HepG2 (cell line): Measurements from ENCODE around the gene SLC16A13. TPM values are rescaled to one million over a fixed set of nuclear protein-coding genes. Genes with fewer than 3 reads are reported as not detected.

Experiments used
- AKNA ChIP-seq: sonication (generic); formaldehyde crosslinking; IDR thresholded peaks from 2 replicates; pipeline ENCODE4 v1.4.0; 2020; ENCODE audit warnings: missing genetic modification reagents, borderline replicate concordance
- HNRNPK ChIP-seq: fragments of 200-400 bp; formaldehyde crosslinking; IDR thresholded peaks from 2 replicates; pipeline ENCODE4 v1.6.1; 2018; ENCODE audit warnings: low read length, low read depth, moderate library complexity, mild to moderate bottlenecking; ENCODE audit not compliant: poor library complexity, severe bottlenecking
- IKZF1 ChIP-seq: fragments of 450-650 bp; IDR thresholded peaks from 2 replicates; pipeline ENCODE4 v1.7.1; 2016
- RFX1 ChIP-seq: fragments of 450-650 bp; IDR thresholded peaks from 2 replicates; pipeline ENCODE4 v1.6.1; 2017
- RXRA ChIP-seq: sonication (generic); formaldehyde crosslinking; IDR thresholded peaks from 2 replicates; pipeline ENCODE4 v1.5.1; 2020; ENCODE audit warnings: missing genetic modification reagents
- ZBTB34 ChIP-seq: sonication (generic); formaldehyde crosslinking; IDR thresholded peaks from 2 replicates; pipeline ENCODE4 v1.8.0; 2022; ENCODE audit warnings: mild to moderate bottlenecking, missing genetic modification reagents
- ZNF382 ChIP-seq: sonication (generic); formaldehyde crosslinking; IDR thresholded peaks from 2 replicates; pipeline ENCODE4 v1.5.0; 2020; ENCODE audit warnings: missing genetic modification reagents, mild to moderate bottlenecking, borderline replicate concordance
- ZNF510 ChIP-seq: sonication (generic); formaldehyde crosslinking; IDR thresholded peaks from 2 replicates; pipeline ENCODE4 v1.4.0; 2020; ENCODE audit warnings: low read depth, mild to moderate bottlenecking, missing genetic modification reagents
- ZNF839 ChIP-seq: sonication (generic); formaldehyde crosslinking; IDR thresholded peaks from 2 replicates; pipeline ENCODE4 v1.4.0; 2020; ENCODE audit warnings: missing genetic modification reagents, mild to moderate bottlenecking, borderline replicate concordance
- polyA plus RNA-seq, 8 experiments: library from polyadenylated mRNA; depleted of rRNA in 3 of 8; stranded (reverse) in 7 of 8; unstranded in 1 of 8; fragments of >200 nt; fragmentation: Illumina TruSeq in 4 of 8; extraction: Trizol in 4 of 8; gene quantifications; 2 replicates each; pipeline versions ENCODE4 v1.2.1 to v1.2.3, GENCODE V29; 2011 to 2016; ENCODE audit warnings: low read depth in 4 of 8, missing spikeins in 1 of 8, mixed read lengths in 1 of 8; ENCODE audit not compliant: insufficient read depth in 1 of 8
- total RNA-seq, 5 experiments: library from RNA; depleted of rRNA; stranded (reverse); fragments of >200 nt; fragmentation: Illumina TruSeq; extraction: Trizol; gene quantifications; 2 replicates each; pipeline ENCODE4 v1.2.3, GENCODE V29; 2016; ENCODE audit warnings: low read depth in 1 of 5
- TF ChIP-seq, protein P1 (sequence below), 2 experiments: fragments of 450-650 bp in 1 of 2; sonication (generic) in 1 of 2; formaldehyde crosslinking in 1 of 2; IDR thresholded peaks; 2 replicates each; pipeline versions ENCODE4 v1.6.1 to v1.8.0; 2016 to 2022; ENCODE audit warnings: antibody characterized with exemption in 1 of 2, mild to moderate bottlenecking in 1 of 2, missing genetic modification reagents in 1 of 2
- TF ChIP-seq, protein P2 (sequence below): sonication (generic); formaldehyde crosslinking; IDR thresholded peaks from 2 replicates; pipeline ENCODE4 v1.9.0; 2021; ENCODE audit warnings: missing genetic modification reagents, mild to moderate bottlenecking, borderline replicate concordance

Gene SLC16A13
- total and polyA plus RNA-seq, 2 of the 13 experiments (the other 11 are each of a cell fraction or from before 2014, with no cell fraction given): 2.2 to 3.0 TPM

- no peak for TF ChIP-seq AKNA (CRISPR knock-in tag)
- peak; percentile 61 for TF ChIP-seq ZNF510
- peak; percentile 45 for TF ChIP-seq HNRNPK
- no peak for TF ChIP-seq ZNF839
- no peak for TF ChIP-seq RXRA (CRISPR knock-in tag)
- TF ChIP-seq ZNF382 (CRISPR knock-in tag): no peak
- TF ChIP-seq IKZF1: no peak
- no peak for TF ChIP-seq ZBTB34
- no peak for TF ChIP-seq RFX1
- TF ChIP-seq, protein P1, sequence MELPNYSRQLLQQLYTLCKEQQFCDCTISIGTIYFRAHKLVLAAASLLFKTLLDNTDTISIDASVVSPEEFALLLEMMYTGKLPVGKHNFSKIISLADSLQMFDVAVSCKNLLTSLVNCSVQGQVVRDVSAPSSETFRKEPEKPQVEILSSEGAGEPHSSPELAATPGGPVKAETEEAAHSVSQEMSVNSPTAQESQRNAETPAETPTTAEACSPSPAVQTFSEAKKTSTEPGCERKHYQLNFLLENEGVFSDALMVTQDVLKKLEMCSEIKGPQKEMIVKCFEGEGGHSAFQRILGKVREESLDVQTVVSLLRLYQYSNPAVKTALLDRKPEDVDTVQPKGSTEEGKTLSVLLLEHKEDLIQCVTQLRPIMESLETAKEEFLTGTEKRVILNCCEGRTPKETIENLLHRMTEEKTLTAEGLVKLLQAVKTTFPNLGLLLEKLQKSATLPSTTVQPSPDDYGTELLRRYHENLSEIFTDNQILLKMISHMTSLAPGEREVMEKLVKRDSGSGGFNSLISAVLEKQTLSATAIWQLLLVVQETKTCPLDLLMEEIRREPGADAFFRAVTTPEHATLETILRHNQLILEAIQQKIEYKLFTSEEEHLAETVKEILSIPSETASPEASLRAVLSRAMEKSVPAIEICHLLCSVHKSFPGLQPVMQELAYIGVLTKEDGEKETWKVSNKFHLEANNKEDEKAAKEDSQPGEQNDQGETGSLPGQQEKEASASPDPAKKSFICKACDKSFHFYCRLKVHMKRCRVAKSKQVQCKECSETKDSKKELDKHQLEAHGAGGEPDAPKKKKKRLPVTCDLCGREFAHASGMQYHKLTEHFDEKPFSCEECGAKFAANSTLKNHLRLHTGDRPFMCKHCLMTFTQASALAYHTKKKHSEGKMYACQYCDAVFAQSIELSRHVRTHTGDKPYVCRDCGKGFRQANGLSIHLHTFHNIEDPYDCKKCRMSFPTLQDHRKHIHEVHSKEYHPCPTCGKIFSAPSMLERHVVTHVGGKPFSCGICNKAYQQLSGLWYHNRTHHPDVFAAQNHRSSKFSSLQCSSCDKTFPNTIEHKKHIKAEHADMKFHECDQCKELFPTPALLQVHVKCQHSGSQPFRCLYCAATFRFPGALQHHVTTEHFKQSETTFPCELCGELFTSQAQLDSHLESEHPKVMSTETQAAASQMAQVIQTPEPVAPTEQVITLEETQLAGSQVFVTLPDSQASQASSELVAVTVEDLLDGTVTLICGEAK (IDR thresholded peaks at IDR 0.05): peak; percentile 15; the same call in 1 of the 2 replicates
- TF ChIP-seq, protein P1 (CRISPR knock-in tag; IDR thresholded peaks at IDR 0.05): peak; percentile 84
- TF ChIP-seq, protein P2, sequence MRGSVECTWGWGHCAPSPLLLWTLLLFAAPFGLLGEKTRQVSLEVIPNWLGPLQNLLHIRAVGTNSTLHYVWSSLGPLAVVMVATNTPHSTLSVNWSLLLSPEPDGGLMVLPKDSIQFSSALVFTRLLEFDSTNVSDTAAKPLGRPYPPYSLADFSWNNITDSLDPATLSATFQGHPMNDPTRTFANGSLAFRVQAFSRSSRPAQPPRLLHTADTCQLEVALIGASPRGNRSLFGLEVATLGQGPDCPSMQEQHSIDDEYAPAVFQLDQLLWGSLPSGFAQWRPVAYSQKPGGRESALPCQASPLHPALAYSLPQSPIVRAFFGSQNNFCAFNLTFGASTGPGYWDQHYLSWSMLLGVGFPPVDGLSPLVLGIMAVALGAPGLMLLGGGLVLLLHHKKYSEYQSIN (CRISPR knock-in tag): no peak
Measured at GRCh38 chr17:7014261-7014994, 21.4 kb upstream of the SLC16A13 start (continued).
